ENCODE measurements around the gene ACSM6.

DNA sequence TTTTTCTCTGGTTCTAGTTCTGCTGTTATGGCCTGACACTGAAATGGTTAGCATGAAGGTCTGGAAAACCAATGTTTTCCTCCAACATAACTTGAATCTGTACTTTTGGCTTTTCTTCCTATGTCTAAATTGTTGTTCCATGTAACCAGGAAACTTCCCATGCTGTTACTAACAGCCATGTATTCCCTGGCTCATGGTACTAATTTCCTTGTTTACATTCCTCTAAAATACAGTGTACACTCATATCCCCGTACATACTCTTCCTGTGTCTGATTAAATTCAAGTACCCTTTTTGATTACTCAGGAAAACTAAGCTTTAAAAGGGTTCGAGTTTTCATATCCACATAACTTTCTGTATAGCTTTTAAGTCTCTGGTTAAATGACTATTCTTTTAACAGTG lies 12.3 kb upstream of the ACSM6 start:
- TF ChIP-seq, protein P1, sequence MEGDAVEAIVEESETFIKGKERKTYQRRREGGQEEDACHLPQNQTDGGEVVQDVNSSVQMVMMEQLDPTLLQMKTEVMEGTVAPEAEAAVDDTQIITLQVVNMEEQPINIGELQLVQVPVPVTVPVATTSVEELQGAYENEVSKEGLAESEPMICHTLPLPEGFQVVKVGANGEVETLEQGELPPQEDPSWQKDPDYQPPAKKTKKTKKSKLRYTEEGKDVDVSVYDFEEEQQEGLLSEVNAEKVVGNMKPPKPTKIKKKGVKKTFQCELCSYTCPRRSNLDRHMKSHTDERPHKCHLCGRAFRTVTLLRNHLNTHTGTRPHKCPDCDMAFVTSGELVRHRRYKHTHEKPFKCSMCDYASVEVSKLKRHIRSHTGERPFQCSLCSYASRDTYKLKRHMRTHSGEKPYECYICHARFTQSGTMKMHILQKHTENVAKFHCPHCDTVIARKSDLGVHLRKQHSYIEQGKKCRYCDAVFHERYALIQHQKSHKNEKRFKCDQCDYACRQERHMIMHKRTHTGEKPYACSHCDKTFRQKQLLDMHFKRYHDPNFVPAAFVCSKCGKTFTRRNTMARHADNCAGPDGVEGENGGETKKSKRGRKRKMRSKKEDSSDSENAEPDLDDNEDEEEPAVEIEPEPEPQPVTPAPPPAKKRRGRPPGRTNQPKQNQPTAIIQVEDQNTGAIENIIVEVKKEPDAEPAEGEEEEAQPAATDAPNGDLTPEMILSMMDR (IDR thresholded peaks at IDR 0.05) = no peak
- TF ChIP-seq POLR2A (IDR thresholded peaks at IDR 0.05) (no peak), EP300 (IDR thresholded peaks at IDR 0.05) (no peak)

All from tibial nerve (tissue), 4 donors.